Prostate gland (tissue), 1 donor: ENCODE measurements around the gene PEAK1.

ENCODE experiments used
- POLR2A ChIP-seq: fragments of 450-650 bp; IDR thresholded peaks from one replicate; pipeline ENCODE4 v1.6.1; 2016; ENCODE audit warnings: antibody characterized with exemption, mild to moderate bottlenecking
- POLR2AphosphoS5 ChIP-seq: sonication (generic); formaldehyde crosslinking; IDR thresholded peaks from one replicate; pipeline ENCODE4 v1.6.1; 2017; ENCODE audit warnings: antibody characterized with exemption

DNA sequence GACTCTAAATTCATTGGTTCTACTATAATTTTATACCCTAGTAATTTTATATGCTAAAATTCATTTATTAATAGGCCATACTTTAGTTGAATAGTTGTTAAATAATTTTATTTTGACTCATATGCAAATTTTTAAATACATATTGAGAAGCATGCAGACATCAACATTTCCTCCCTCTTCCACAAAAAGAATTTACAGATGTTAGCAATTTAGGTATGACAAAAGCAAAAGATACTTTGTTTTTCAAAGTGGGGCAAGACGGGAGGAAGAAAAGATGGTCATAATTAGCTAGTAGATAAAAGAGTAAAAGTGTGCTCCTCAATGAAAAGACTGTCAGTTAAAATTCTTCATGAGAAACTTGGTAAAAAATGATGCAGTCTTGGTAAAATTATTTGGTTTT lies 200.1 kb downstream of the PEAK1 start:
- no peak for TF ChIP-seq POLR2AphosphoS5
- no peak for TF ChIP-seq POLR2A
